ENCODE measurements around the gene PPARA. TPM values are rescaled to one million over a fixed set of nuclear protein-coding genes. Genes with fewer than 3 reads are reported as not detected.

The PPARA gene
- total and polyA plus RNA-seq, 2 donors (not counting 1 experiment from before 2014, with no cell fraction given): 4.1 to 29.8 TPM

GRCh38 chr22:46119093-46119728 is 31.1 kb upstream of the PPARA start:
- WGBS (ENCODE audit: insufficient coverage): 69% methylated on average over 12 of the region's 12 CpGs
- POLR2A ChIA-PET: no interaction called here
- H4K20me1 ChIP-seq (ENCODE audit: control insufficient read depth, insufficient read depth, low read length, poor library complexity, severe bottlenecking): no peaks in the 10 kb centered on the region
- H3K4me3 Mint-ChIP-seq: no peak overlapping the region
- H3K79me2 ChIP-seq (ENCODE audit: control insufficient read depth, insufficient read depth, low read length): no peaks in the 10 kb centered on the region
- H3K9ac ChIP-seq (ENCODE audit: low read length): no peak overlapping the region
- no peak overlapping the region for H3K4me3 ChIP-seq (ENCODE audit: control extremely low read depth in 1 of 5, extremely low read depth in 1 of 5, insufficient read depth in 1 of 5, low read depth in 2 of 5, low read length in 4 of 5)
- no peak overlapping the region for H3K27ac Mint-ChIP-seq
- no peaks in the 10 kb centered on the region for H3K27me3 Mint-ChIP-seq
- no peaks in the 10 kb centered on the region for H3K36me3 ChIP-seq (replicated peaks in 1 of 2; ENCODE audit: control extremely low read depth in 1 of 2, control insufficient read depth in 1 of 2, extremely low read depth in 1 of 2, insufficient read depth in 2 of 2, low read length in 1 of 2)
- H3K9me3 ChIP-seq (ENCODE audit: control extremely low read depth in 1 of 3, control insufficient read depth in 2 of 3, insufficient read depth in 1 of 3, low read length in 2 of 3): no peaks in the 10 kb centered on the region
- ATAC-seq (ENCODE audit: low read depth) (no peak), DNase-seq (no peak)
- no peak for TF ChIP-seq EZH2 (IDR thresholded peaks at IDR 0.05; ENCODE audit: borderline replicate concordance, insufficient read depth, low read depth, low read length, poor library complexity, severe bottlenecking)
- TF ChIP-seq CTCF (IDR thresholded peaks at IDR 0.05): no peak
- intact Hi-C loops (cut with micrococcal nuclease): loop anchor here (5.0 kb wide), 2 partner anchors 47 to 62 kb away; no protein-coding TSS in a partner anchor
- H3K27ac ChIP-seq (ENCODE audit: low read length in 2 of 2): no peak overlapping the region
- no peak overlapping the region for H3K4me2 ChIP-seq (replicated peaks; ENCODE audit: low read depth, low read length, poor library complexity, severe bottlenecking)
- no peaks in the 10 kb centered on the region for H3K27me3 ChIP-seq (replicated peaks in 1 of 4; ENCODE audit: control extremely low read depth in 1 of 4, control insufficient read depth in 3 of 4, insufficient read depth in 4 of 4, low read length in 3 of 4)
- H3K4me1 ChIP-seq (ENCODE audit: control insufficient read depth in 2 of 2, insufficient read depth in 2 of 2, low read length in 2 of 2): peaks cover 4 to 17% of the 10 kb centered on the region in 2 donors
- no peaks in the 10 kb centered on the region for H3K4me1 Mint-ChIP-seq
- H2AFZ ChIP-seq (ENCODE audit: insufficient read depth, low read depth, low read length, poor library complexity, severe bottlenecking): no peak overlapping the region
- H3K9me3 Mint-ChIP-seq (ENCODE audit: insufficient read depth): no peaks in the 10 kb centered on the region
- CTCF ChIA-PET: interaction anchor here (1.1 to 14.1 kb wide), 3 partner anchors 110 to 193 kb away, joined by 3 to 533 read pairs (median 228); no protein-coding TSS in a partner anchor

- WGBS (ENCODE audit: insufficient coverage): 86% methylated on average over 16 of the region's 23 CpGs
- intact Hi-C loops (cut with micrococcal nuclease): loop anchor here (5.0 kb wide), 2 partner anchors 48 to 63 kb away; no protein-coding TSS in a partner anchor
- no peak overlapping the region for H3K27ac Mint-ChIP-seq
- Histone ChIP-seq H3K9ac (ENCODE audit: low read length) (no peak overlapping the region), H2AFZ (ENCODE audit: insufficient read depth, low read depth, low read length, poor library complexity, severe bottlenecking) (no peak overlapping the region), H3K36me3 (replicated peaks in 1 of 2; ENCODE audit: control extremely low read depth in 1 of 2, control insufficient read depth in 1 of 2, extremely low read depth in 1 of 2, insufficient read depth in 2 of 2, low read length in 1 of 2) (no peaks in the 10 kb centered on the region), H4K20me1 (ENCODE audit: control insufficient read depth, insufficient read depth, low read length, poor library complexity, severe bottlenecking) (no peaks in the 10 kb centered on the region), H3K27ac (ENCODE audit: low read length in 2 of 2) (no peak overlapping the region), H3K4me1 (ENCODE audit: control insufficient read depth in 2 of 2, insufficient read depth in 2 of 2, low read length in 2 of 2) (peaks cover 4 to 17% of the 10 kb centered on the region in 2 donors), H3K4me3 (ENCODE audit: control extremely low read depth in 1 of 5, extremely low read depth in 1 of 5, insufficient read depth in 1 of 5, low read depth in 2 of 5, low read length in 4 of 5) (no peak overlapping the region), H3K4me2 (replicated peaks; ENCODE audit: low read depth, low read length, poor library complexity, severe bottlenecking) (no peak overlapping the region), H3K9me3 (ENCODE audit: control extremely low read depth in 1 of 3, control insufficient read depth in 2 of 3, insufficient read depth in 1 of 3, low read length in 2 of 3) (no peaks in the 10 kb centered on the region), H3K27me3 (replicated peaks in 1 of 4; ENCODE audit: control extremely low read depth in 1 of 4, control insufficient read depth in 3 of 4, insufficient read depth in 4 of 4, low read length in 3 of 4) (no peaks in the 10 kb centered on the region), H3K79me2 (ENCODE audit: control insufficient read depth, insufficient read depth, low read length) (no peaks in the 10 kb centered on the region)
- no peaks in the 10 kb centered on the region for H3K9me3 Mint-ChIP-seq (ENCODE audit: insufficient read depth)
- CTCF ChIA-PET: interaction anchor here (0.7 to 14.1 kb wide), 5 partner anchors 15 to 422 kb away, joined by 3 to 533 read pairs (median 9); no protein-coding TSS in a partner anchor
- no peaks in the 10 kb centered on the region for H3K4me1 Mint-ChIP-seq
- POLR2A ChIA-PET: no interaction called here
- no peak overlapping the region for H3K4me3 Mint-ChIP-seq
- no peaks in the 10 kb centered on the region for H3K27me3 Mint-ChIP-seq
- no peak for DNase-seq
- TF ChIP-seq CTCF (IDR thresholded peaks at IDR 0.05): no peak
- no peak for TF ChIP-seq EZH2 (IDR thresholded peaks at IDR 0.05; ENCODE audit: borderline replicate concordance, insufficient read depth, low read depth, low read length, poor library complexity, severe bottlenecking)
- ATAC-seq (ENCODE audit: low read depth): no peak
Observed at GRCh38 chr22:46119729-46120419, 30.5 kb upstream of the PPARA start.

Measured in B cell (primary cell).